Liver (tissue), 3 donors: Measurements from ENCODE around the gene KRTAP10-2.

Experiments
- CTCF ChIP-seq: fragments of 150-350 bp; IDR thresholded peaks from 2 replicates; pipeline ENCODE4 v1.5.1; 2017; ENCODE audit warnings: improper control_type of control experiment, low read depth, low read length; ENCODE audit not compliant: missing input control
- MAX ChIP-seq: IDR thresholded peaks from 2 replicates; pipeline ENCODE4 v1.6.1; 2016; ENCODE audit warnings: antibody characterized with exemption
- TAF1 ChIP-seq: conservative IDR thresholded peaks from 2 replicates; pipeline ENCODE4 v1.6.1; 2016; ENCODE audit warnings: antibody characterized with exemption, mild to moderate bottlenecking
- donor health status: healthy.
- donor health status: healthy.

GRCh38 chr21:44511938-44512275, 39.4 kb downstream of the KRTAP10-2 start:
- TF ChIP-seq CTCF (no peak), MAX (no peak), TAF1 (no peak)
